ENCODE data around the gene SVBP.
"Not testable (repeated sequence)": the region's sequence is repeated elsewhere in the genome, so short reads cannot be mapped to it uniquely, and the experiment has no call there.

Gene SVBP

GRCh38 chr1:42821690-42822089, 4.5 kb upstream of the SVBP start:
- H3K4me3 ChIP-seq (ENCODE audit: low read depth, low read length) = no peak overlapping the region
- no peak for DNase-seq (ENCODE audit: low read depth, low spot score)
- in situ Hi-C loops (cut with HindIII; ENCODE audit: low sequenced_read_pairs) = no loop called here
- TF ChIP-seq CTCF (IDR thresholded peaks at IDR 0.05; ENCODE audit: low read depth, low read length) = no peak

- no peak for TF ChIP-seq CTCF (IDR thresholded peaks at IDR 0.05; ENCODE audit: low read depth, low read length)
- in situ Hi-C loops (cut with HindIII; ENCODE audit: low sequenced_read_pairs) = no loop called here
- H3K4me3 ChIP-seq (ENCODE audit: low read depth, low read length) = no peak overlapping the region
- no peak for DNase-seq (ENCODE audit: low read depth, low spot score)
These were observed 3.6 kb upstream of the SVBP start for GRCh38 chr1:42820813-42821212.

- DNase-seq (ENCODE audit: low read depth, low spot score) = no peak
- in situ Hi-C loops (cut with HindIII; ENCODE audit: low sequenced_read_pairs) = no loop called here
- no peak for TF ChIP-seq CTCF (IDR thresholded peaks at IDR 0.05; ENCODE audit: low read depth, low read length)
- no peak overlapping the region for H3K4me3 ChIP-seq (ENCODE audit: low read depth, low read length)
These were observed 779 bp upstream of the SVBP start for GRCh38 chr1:42817976-42818375.

GRCh38 chr1:42817440-42817767, 207 bp upstream of the SVBP start:
- H3K4me3 ChIP-seq (ENCODE audit: low read depth, low read length) = peak overlapping the region; percentile 55
- no peak for DNase-seq (ENCODE audit: low read depth, low spot score)
- in situ Hi-C loops (cut with HindIII; ENCODE audit: low sequenced_read_pairs) = no loop called here
- no peak for TF ChIP-seq CTCF (IDR thresholded peaks at IDR 0.05; ENCODE audit: low read depth, low read length)

- in situ Hi-C loops (cut with HindIII; ENCODE audit: low sequenced_read_pairs) = no loop called here
- peak; percentile 4 for DNase-seq (ENCODE audit: low read depth, low spot score)
- no peak for TF ChIP-seq CTCF (IDR thresholded peaks at IDR 0.05; ENCODE audit: low read depth, low read length)
- H3K4me3 ChIP-seq (ENCODE audit: low read depth, low read length) = peak overlapping the region; percentile 72
These were observed 1.1 kb downstream of the SVBP start for GRCh38 chr1:42815941-42816584.

GRCh38 chr1:42814815-42815214, 2.4 kb downstream of the SVBP start:
- DNase-seq (ENCODE audit: low read depth, low spot score); in situ Hi-C loops (cut with HindIII; ENCODE audit: low sequenced_read_pairs): not testable (repeated sequence)

GRCh38 chr1:42807056-42807668, 10.0 kb downstream of the SVBP start:
- no peak for DNase-seq (ENCODE audit: low read depth, low spot score)
- in situ Hi-C loops (cut with HindIII; ENCODE audit: low sequenced_read_pairs) = no loop called here
- TF ChIP-seq CTCF (IDR thresholded peaks at IDR 0.05; ENCODE audit: low read depth, low read length) = no peak
- H3K4me3 ChIP-seq (ENCODE audit: low read depth, low read length) = no peak overlapping the region

More at GRCh38 chr1:42814815-42815214, 2.4 kb downstream of the SVBP start:
- not testable (repeated sequence) for H3K4me3 ChIP-seq (ENCODE audit: low read depth, low read length)
